Thyroid gland (tissue), 4 donors: Measurements from ENCODE around the gene PRDX6. TPM values are rescaled to one million over a fixed set of nuclear protein-coding genes. Genes with fewer than 3 reads are reported as not detected.

Source experiments
- DNase-seq, 2 donors: peaks; one replicate each; pipeline ENCODE4 v3.0.0-alpha.2; 2019
- H3K27ac ChIP-seq, 3 donors: fragments of 200-600 bp; sonication (generic); 1 replicate in 2 of 3; 2 replicates in 1 of 3; pipeline ENCODE4 v1.5.1; 2016 to 2019; ENCODE audit warnings: mild to moderate bottlenecking in 1 of 3, moderate library complexity in 1 of 3
- H3K27me3 ChIP-seq: fragments of 200-600 bp; sonication (generic); one replicate; pipeline ENCODE4 v1.5.1; 2019
- H3K36me3 ChIP-seq, 2 donors: fragments of 200-600 bp; sonication (generic); one replicate each; pipeline ENCODE4 v1.5.1; 2016 to 2019
- H3K4me1 ChIP-seq, 2 donors: fragments of 200-600 bp; sonication (generic); one replicate each; pipeline ENCODE4 v1.5.1; 2017 to 2019
- H3K4me3 ChIP-seq, 3 donors: fragments of 200-600 bp; sonication (generic); replicated peaks in 1 of 3; 1 replicate in 2 of 3; 2 replicates in 1 of 3; pipeline ENCODE4 v1.5.1; 2016; ENCODE audit warnings: mild to moderate bottlenecking in 1 of 3
- H3K9me3 ChIP-seq: fragments of 200-600 bp; sonication (generic); one replicate; pipeline ENCODE4 v1.5.1; 2017
- POLR2A ChIP-seq, 2 donors: fragments of 450-650 bp; IDR thresholded peaks; one replicate each; pipeline ENCODE4 v1.6.1; 2017; ENCODE audit warnings: antibody characterized with exemption in 2 of 2, mild to moderate bottlenecking in 2 of 2, moderate library complexity in 1 of 2
- WGBS, 2 donors: methylation state at CpG; one replicate each; pipeline ENCODE4 v1.1.5; 2017; 5-methylcytosine and 5-hydroxymethylcytosine counted together
- intact Hi-C: fragments of 100-400 bp; cut with DNase I; formaldehyde crosslinking; loops from one replicate; pipeline ENCODE4 v1.15.1; 2023
- total RNA-seq, 4 donors: library from RNA; depleted of rRNA; stranded (reverse); fragments of >200 nt; gene quantifications; one replicate each; pipeline ENCODE4 v1.2.3, GENCODE V29; 2016
- TF ChIP-seq, protein P1 (sequence below), 6 experiments: fragments of 200-600 bp in 3 of 6; fragments of 450-650 bp in 3 of 6; sonication (generic) in 3 of 6; IDR thresholded peaks; one replicate each; pipeline ENCODE4 v1.5.1; 2016 to 2019; ENCODE audit warnings: antibody characterized with exemption in 6 of 6, mild to moderate bottlenecking in 2 of 6, inconsistent platforms in 1 of 6, moderate library complexity in 1 of 6

Gene PRDX6
- total RNA-seq, 4 donors from 2014 or later = 161 to 301 (median 233) TPM

DNA sequence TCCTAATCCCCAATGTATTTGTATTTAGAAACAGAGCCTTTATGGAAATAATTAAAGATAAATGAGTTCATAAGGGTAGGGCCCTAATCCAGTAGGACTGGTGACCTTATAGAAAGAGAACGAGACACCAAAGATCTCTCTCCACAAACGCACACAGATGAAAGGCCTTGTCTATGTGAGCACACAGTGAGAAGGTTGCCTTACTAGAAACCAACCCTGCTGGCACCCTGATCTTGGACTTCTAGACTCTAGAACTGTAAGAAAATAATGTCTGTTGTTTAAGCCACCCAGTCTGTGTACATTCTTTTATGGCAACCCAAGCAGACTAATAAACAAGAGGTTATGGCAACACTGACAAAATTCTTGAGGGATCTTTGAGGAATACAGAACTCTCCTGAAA is 44.8 kb upstream of the PRDX6 start:
- no peaks in the 10 kb centered on the region for H3K9me3 ChIP-seq
- H3K27ac ChIP-seq = no peak overlapping the region
- H3K36me3 ChIP-seq = no peaks in the 10 kb centered on the region
- peaks cover 10 to 17% of the 10 kb centered on the region in 2 donors for H3K4me1 ChIP-seq
- H3K4me3 ChIP-seq = no peak overlapping the region
- TF ChIP-seq, protein P1, sequence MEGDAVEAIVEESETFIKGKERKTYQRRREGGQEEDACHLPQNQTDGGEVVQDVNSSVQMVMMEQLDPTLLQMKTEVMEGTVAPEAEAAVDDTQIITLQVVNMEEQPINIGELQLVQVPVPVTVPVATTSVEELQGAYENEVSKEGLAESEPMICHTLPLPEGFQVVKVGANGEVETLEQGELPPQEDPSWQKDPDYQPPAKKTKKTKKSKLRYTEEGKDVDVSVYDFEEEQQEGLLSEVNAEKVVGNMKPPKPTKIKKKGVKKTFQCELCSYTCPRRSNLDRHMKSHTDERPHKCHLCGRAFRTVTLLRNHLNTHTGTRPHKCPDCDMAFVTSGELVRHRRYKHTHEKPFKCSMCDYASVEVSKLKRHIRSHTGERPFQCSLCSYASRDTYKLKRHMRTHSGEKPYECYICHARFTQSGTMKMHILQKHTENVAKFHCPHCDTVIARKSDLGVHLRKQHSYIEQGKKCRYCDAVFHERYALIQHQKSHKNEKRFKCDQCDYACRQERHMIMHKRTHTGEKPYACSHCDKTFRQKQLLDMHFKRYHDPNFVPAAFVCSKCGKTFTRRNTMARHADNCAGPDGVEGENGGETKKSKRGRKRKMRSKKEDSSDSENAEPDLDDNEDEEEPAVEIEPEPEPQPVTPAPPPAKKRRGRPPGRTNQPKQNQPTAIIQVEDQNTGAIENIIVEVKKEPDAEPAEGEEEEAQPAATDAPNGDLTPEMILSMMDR (IDR thresholded peaks at IDR 0.05) = no peak
- TF ChIP-seq POLR2A (IDR thresholded peaks at IDR 0.05) = no peak
- DNase-seq = no peak
- no peaks in the 10 kb centered on the region for H3K27me3 ChIP-seq
- 96 to 98% methylated on average over 2 of the region's 2 CpGs for WGBS, 2 donors
- intact Hi-C loops = loop anchor here (5.0 kb wide), 1 partner anchor 40 kb away; no protein-coding TSS in a partner anchor

- Histone ChIP-seq H3K27me3 (no peaks in the 10 kb centered on the region), H3K4me1 (peaks cover 10 to 17% of the 10 kb centered on the region in 2 donors), H3K9me3 (no peaks in the 10 kb centered on the region), H3K36me3 (no peaks in the 10 kb centered on the region), H3K27ac (no peak overlapping the region), H3K4me3 (no peak overlapping the region)
- DNase-seq = no peak
- TF ChIP-seq, protein P1 (IDR thresholded peaks at IDR 0.05) = no peak
- no peak for TF ChIP-seq POLR2A (IDR thresholded peaks at IDR 0.05)
- 92% methylated on average over 2 of the region's 2 CpGs for WGBS, 2 donors
- intact Hi-C loops = loop anchor here (5.0 kb wide), 1 partner anchor 38 kb away; no protein-coding TSS in a partner anchor
Observed at GRCh38 chr1:173433751-173434326, 43.3 kb upstream of the PRDX6 start.

DNA sequence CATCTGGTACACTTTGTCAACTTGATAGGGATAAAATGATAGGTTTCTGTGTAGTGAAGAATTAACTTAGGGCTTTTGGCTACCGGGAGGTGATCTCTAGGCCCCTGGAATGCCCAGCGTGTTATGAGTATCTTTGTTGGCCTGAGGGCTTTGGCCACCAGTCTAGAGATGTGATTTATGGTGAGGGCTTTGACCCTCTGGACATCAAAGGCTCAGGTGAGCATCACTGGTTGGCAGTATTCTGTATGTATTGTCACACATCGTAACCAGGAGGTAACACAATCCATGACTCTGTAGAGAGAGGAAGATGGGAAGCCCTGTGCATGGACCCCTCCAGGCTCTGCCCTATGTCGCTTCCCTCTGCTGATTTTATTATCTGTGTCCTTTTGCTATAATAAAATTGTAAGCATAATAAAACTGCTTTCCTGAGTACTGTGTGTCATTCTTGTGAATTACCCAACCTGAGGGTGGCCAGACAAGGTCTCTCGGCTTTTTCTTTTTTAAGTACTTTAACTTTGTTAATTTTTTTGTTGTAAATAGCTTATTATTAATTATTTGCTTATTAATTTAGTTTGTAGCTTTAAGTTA is 40.2 kb upstream of the PRDX6 start:
- Histone ChIP-seq H3K36me3 (no peaks in the 10 kb centered on the region), H3K9me3 (no peaks in the 10 kb centered on the region), H3K27ac (no peak overlapping the region), H3K27me3 (no peaks in the 10 kb centered on the region), H3K4me3 (no peak overlapping the region), H3K4me1 (no peaks in the 10 kb centered on the region)
- no peak for DNase-seq
- WGBS, 2 donors = 95 to 97% methylated on average over 5 of the region's 5 CpGs
- intact Hi-C loops = no loop called here
- TF ChIP-seq, protein P1 (IDR thresholded peaks at IDR 0.05) = no peak
- no peak for TF ChIP-seq POLR2A (IDR thresholded peaks at IDR 0.05)

DNA sequence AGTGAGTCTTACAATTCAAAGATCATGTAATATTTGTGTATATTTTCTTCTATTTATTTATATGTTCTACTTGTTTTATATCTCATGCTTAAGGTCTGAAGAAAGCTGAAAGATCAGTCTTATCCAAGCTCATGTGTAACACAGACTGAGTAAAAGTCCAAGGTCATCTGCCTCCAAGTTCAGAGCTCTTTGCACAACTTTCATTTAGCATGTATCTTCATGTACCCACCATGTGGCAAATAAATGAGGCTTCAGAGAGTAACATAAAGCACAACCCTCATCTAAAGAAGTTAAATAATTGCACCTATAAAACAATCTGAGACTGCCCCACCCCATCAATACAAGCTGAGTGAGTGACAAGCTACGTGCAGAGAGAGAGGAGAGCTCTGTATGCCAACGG is 38.5 kb upstream of the PRDX6 start:
- intact Hi-C loops = no loop called here
- Histone ChIP-seq H3K9me3 (no peaks in the 10 kb centered on the region), H3K4me1 (no peaks in the 10 kb centered on the region), H3K4me3 (no peak overlapping the region), H3K27me3 (no peaks in the 10 kb centered on the region), H3K27ac (no peak overlapping the region), H3K36me3 (no peaks in the 10 kb centered on the region)
- TF ChIP-seq POLR2A (IDR thresholded peaks at IDR 0.05) = no peak
- TF ChIP-seq, protein P1 (IDR thresholded peaks at IDR 0.05) = no peak
- no peak for DNase-seq
- WGBS, 2 donors = 79 to 84% methylated on average over 2 of the region's 2 CpGs

DNA sequence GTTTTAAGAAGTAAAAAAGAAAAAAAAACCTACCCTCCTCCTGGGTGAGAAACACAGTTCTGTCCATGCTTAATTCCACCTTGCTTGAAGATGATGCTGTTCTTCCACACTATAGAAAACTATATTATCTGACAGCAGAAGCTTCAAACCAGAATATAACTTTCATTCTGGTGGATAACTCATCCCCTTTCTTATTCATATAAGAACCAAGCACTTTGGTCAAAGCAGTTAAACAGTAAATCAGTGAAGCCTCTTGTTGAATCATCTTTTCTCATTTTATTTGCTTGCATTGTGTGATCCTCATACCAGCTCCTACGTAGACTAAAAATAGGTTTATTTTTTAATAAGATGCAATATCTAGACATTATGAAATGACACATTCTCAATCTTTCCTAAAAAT is 36.7 kb upstream of the PRDX6 start:
- no peaks in the 10 kb centered on the region for H3K36me3 ChIP-seq
- no peak for DNase-seq
- no peak for TF ChIP-seq POLR2A (IDR thresholded peaks at IDR 0.05)
- TF ChIP-seq, protein P1 (IDR thresholded peaks at IDR 0.05) = no peak
- H3K4me3 ChIP-seq = no peak overlapping the region
- 98 to 100% methylated on average over 1 of the region's 1 CpG for WGBS, 2 donors
- intact Hi-C loops = no loop called here
- H3K4me1 ChIP-seq = peaks cover 6 to 7% of the 10 kb centered on the region in 2 donors
- H3K9me3 ChIP-seq = no peaks in the 10 kb centered on the region
- H3K27me3 ChIP-seq = no peaks in the 10 kb centered on the region
- no peak overlapping the region for H3K27ac ChIP-seq
